HAP-1 (cell line): Measurements from ENCODE around the gene DRAP1.
A peak's percentile ranks its signal among the peaks of the same experiment; 100 is the strongest.

ENCODE experiments used
- DNase-seq, 2 experiments: peaks; one replicate each; pipeline ENCODE4 v3.0.0-alpha.2; 2016 to 2020; ENCODE audit warnings: low spot score in 2 of 2
- H3K27me3 ChIP-seq: fragments of 250-450 bp; sonication (Bioruptor Pico); 2 replicates; pipeline ENCODE4 v1.5.1; 2020; ENCODE audit warnings: low read depth, mild to moderate bottlenecking, moderate library complexity
- H3K36me3 ChIP-seq: fragments of 250-450 bp; sonication (Bioruptor Pico); replicated peaks from 2 replicates; pipeline ENCODE4 v1.5.1; 2020; ENCODE audit warnings: mild to moderate bottlenecking
- H3K4me1 ChIP-seq: fragments of 250-450 bp; sonication (Bioruptor Pico); 2 replicates; pipeline ENCODE4 v1.5.1; 2020; ENCODE audit warnings: mild to moderate bottlenecking
- H3K4me3 ChIP-seq: fragments of 250-450 bp; sonication (Bioruptor Pico); 2 replicates; pipeline ENCODE4 v1.5.1; 2020; ENCODE audit warnings: mild to moderate bottlenecking, moderate library complexity
- H3K9me3 ChIP-seq: fragments of 250-450 bp; sonication (Bioruptor Pico); 2 replicates; pipeline ENCODE4 v1.5.1; 2020; ENCODE audit warnings: mild to moderate bottlenecking, moderate library complexity
- in situ Hi-C: fragments of 300-500 bp; cut with MboI; formaldehyde crosslinking; loops from 3 replicates; pipeline ENCODE4 v1.14.3; 2020; ENCODE audit warnings: low sequenced_read_pairs, inconsistent platforms, mixed read lengths

The DRAP1 gene

DNA sequence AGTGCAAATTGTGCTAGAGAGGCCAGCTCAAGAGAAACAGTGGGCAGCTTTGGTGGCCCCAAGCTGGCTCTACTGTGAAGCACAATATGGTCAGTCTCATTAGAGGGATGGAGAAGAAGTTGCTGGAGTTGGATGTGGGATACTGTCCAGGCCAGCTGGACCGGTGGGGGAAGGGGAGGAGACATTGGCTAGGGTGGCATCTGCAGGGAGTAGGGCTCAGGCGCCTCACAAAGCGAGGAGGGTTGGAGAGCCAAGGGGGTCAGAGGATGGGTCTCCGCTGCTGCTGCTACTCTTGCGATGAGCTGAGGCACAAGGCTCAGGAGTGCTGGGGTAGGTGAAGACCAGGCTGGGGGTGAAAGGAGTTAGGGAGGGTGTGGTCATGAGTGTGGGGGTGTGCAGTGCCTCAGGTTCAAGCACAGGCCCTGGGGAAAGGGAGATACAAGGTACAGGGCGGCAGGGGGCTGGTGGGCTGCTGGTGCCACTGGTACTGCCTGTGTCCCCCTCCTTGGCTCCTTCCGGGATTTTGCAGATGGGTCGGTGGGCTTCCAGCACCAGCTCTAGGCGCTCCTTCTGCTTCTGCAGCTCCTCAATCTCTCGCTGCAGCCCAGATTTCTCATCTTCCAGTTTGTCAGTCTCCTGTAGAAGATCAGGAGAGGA lies 26.4 kb upstream of the DRAP1 start:
- Histone ChIP-seq H3K36me3 (peaks cover 39% of the 10 kb centered on the region), H3K4me1 (peaks cover 23% of the 10 kb centered on the region), H3K9me3 (no peaks in the 10 kb centered on the region), H3K4me3 (peak overlapping the region; percentile 77), H3K27me3 (no peaks in the 10 kb centered on the region)
- no peak for DNase-seq
- in situ Hi-C loops, result no loop called here

DNA sequence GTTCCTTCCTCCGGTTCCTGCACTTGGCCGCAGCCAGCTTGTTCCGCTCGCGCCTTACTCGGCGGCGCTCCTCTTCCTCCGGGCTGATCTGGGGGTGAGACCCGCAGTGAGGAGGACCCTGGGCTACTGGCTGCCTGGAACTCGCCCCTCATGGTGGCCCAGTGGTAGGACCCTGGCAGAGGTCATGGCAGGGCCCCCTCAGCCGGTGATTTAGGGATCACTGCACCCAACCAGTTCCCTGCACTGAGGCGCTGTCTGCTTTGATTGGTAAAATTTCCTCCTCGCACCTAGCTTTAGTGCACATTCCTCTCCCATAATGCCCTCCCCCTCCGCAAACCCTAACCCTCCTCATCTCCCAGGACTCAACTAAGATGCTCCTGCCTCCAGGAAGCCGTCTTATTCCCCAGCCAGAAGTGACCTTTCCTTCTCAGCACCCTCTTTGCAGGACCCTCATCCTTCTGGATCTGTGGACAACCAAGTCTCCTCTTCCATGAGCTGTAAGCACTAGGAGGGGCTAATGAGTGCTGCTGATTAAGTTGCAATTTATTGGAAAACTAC lies 25.1 kb upstream of the DRAP1 start:
- Histone ChIP-seq H3K4me3 (no peak overlapping the region), H3K9me3 (no peaks in the 10 kb centered on the region), H3K27me3 (no peaks in the 10 kb centered on the region), H3K4me1 (peaks cover 22% of the 10 kb centered on the region), H3K36me3 (peaks cover 39% of the 10 kb centered on the region)
- in situ Hi-C loops, result no loop called here
- no peak for DNase-seq

DNA sequence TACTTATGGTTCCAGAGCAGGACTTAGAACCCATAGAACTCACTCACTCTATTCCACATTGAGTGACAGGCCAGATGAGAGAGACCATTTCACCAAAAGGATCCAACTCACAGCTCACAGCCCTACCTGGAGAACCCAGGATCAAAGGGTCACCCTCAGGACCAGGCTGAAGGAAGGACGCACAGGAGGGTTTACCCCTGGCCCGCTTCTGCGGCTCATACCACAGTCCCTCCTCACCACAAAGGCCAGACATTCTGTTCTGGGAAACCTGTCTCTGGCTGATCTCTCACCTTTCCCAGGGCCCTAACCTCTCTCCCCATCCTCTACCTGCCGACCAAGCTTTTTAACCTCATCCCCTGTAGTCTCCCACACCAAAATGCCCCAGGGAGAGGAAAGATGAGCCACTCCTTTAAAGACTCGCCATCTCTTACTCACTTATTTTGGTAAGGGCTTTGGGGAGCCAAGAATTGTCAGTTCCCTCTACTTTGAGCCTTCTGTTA lies 23.7 kb upstream of the DRAP1 start:
- DNase-seq, result no peak
- in situ Hi-C loops, result no loop called here
- Histone ChIP-seq H3K36me3 (peaks cover 39% of the 10 kb centered on the region), H3K4me3 (no peak overlapping the region), H3K4me1 (peaks cover 11% of the 10 kb centered on the region), H3K9me3 (no peaks in the 10 kb centered on the region), H3K27me3 (no peaks in the 10 kb centered on the region)

DNA sequence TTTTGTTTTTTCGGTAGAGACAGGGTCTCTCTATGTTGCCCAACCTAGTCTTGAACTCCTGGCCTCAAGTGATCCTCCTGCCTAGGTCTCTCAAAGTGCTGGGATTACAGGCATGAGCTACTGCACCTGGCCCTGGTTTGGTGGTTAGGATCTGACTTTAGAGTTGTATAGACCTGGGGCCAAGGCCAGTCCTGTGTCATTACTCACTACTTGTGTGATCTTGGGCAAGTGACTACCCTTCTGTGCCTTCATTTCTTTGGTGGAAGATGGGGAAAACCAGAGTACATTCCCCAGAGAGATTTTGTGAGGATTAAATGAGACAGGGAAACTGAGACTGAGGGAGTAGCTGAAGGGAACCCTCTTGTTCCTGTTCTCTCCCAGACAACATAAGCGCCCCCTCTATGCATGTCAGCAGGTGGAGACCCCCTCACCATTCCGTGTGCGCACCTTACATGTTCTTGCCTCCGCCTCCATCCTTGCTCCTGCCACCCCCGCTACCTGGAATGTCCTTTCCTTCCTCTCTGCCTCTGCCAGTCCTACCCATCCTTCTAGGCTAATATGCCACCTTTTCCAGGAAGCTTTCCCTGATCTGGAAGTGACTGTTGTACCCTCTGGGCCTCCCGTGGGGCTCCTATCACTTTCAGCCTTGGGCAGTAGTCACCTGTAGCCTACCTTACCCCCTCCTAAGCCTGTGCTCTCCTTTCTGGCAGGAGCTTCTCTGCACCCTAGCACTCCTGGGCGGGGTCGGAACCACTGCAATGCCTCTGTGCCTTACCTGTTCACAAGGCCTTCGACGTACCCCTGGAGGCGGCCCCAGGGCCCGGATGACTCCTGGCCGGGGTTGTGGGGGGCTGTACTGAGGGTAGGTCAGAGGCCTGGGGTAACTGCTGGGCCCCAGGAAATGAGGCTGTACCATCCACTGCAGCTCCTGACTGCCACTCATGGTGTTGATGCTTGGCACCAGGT lies 22.9 kb upstream of the DRAP1 start:
- no peak for DNase-seq
- in situ Hi-C loops, result no loop called here
- H3K36me3 ChIP-seq, result peaks cover 31% of the 10 kb centered on the region
- H3K27me3 ChIP-seq, result no peaks in the 10 kb centered on the region
- peaks cover 15% of the 10 kb centered on the region for H3K4me1 ChIP-seq
- H3K9me3 ChIP-seq, result no peaks in the 10 kb centered on the region
- H3K4me3 ChIP-seq, result no peak overlapping the region

DNA sequence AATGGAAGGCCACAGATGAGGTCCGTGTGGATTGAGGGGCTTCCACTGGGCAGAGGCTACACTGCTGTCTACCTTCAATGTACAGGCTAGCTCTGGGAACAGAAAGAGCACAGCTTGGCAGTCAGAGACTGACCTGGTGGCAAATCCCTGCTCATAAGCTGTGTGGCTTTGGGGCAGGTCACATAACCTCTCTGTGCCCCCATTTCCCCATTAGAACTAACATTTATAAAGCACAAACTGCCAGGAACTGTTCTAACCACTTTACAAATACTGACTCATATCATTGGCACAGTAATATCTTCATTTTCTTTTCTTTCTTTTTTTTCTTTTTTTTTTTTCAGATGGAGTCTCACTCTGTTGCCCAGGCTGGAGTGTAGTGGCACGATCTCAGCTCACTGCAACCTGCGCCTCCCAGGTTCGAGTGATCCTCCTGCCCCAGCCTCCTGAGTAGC lies 22.2 kb upstream of the DRAP1 start:
- Histone ChIP-seq H3K36me3 (peaks cover 24% of the 10 kb centered on the region), H3K4me1 (peaks cover 12% of the 10 kb centered on the region), H3K9me3 (no peaks in the 10 kb centered on the region), H3K27me3 (no peaks in the 10 kb centered on the region), H3K4me3 (no peak overlapping the region)
- DNase-seq, result no peak
- in situ Hi-C loops, result no loop called here

DNA sequence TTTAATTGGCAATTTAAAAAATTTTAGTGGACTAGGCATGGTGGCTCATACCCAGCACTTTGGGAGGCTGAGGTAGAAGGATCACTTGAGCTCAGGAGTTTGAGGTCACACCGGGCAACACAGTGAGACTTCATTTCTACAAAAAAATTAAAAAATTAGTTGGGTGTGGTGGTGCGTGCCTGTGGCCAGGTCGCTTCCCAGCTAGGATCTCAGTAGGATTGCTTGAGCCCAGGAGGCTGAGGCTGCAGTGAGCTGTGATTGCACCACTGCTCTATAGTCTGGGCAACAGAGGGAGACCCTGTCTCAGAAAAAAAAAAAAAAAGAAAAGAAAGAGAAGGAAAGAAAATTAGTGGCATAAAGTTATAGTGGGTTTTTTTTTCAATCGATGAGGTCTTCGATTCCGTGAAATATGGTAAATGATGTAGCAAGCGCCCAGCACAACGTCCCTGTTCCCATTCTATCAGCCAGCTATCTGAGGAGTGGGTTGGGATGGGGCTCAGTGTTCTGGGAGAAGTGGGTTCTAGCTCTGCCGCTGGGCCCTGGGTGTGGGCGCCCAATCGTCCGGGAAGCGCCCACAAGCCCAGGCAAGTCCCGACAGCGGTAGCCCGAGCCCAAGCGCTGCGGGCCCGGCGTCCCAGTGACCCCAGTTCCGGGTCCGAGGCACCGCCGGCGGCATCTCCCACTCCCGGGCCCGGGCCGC lies 20.4 kb upstream of the DRAP1 start:
- H3K4me3 ChIP-seq, result peak overlapping the region; percentile 75
- DNase-seq, result no peak
- peaks cover 10% of the 10 kb centered on the region for H3K4me1 ChIP-seq
- peaks cover 14% of the 10 kb centered on the region for H3K36me3 ChIP-seq
- H3K27me3 ChIP-seq, result no peaks in the 10 kb centered on the region
- H3K9me3 ChIP-seq, result no peaks in the 10 kb centered on the region
- in situ Hi-C loops, result no loop called here

DNA sequence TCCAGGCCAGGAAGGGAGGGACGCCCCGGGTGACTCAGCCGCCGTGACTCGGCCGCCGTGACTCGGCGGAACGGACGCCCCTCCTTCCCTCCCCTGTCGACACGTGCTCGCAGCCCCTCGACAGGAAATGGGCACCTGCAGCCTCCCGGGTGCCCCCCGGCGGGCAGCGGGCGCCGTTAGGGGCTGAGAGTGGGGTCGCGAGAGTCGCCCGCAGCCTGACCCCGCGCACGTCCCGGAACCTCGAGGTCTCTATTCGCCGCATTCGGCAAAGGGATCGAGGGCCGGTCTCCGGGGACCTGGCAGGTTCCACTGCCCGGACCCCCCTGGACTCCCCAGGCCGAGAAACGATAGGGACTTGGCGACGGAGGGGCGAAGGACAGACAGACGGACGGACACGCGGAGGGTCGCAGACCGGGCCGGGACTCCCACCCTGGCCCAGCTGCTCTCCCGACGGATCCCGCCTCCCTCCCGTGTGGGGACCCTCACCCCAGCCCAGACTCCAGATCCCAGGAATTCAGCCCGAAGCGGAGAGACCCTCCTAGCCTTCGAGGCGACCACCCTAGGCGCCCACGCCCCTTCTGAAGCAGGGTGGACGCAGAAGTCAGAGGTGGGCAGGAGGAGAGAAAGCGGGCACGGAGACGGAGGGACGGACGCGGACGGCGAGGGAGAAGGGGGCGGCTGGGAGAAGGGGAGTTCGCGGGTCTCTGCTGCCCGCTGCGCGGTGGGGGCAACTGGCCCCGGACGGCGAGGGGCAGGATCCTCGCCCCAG lies 19.7 kb upstream of the DRAP1 start:
- H3K27me3 ChIP-seq, result no peaks in the 10 kb centered on the region
- in situ Hi-C loops, result no loop called here
- H3K9me3 ChIP-seq, result no peaks in the 10 kb centered on the region
- peak overlapping the region; percentile 75 for H3K4me3 ChIP-seq
- H3K36me3 ChIP-seq, result peaks cover 14% of the 10 kb centered on the region
- DNase-seq, result peak in 1 of 2 experiments; percentile 72
- peaks cover 10% of the 10 kb centered on the region for H3K4me1 ChIP-seq

DNA sequence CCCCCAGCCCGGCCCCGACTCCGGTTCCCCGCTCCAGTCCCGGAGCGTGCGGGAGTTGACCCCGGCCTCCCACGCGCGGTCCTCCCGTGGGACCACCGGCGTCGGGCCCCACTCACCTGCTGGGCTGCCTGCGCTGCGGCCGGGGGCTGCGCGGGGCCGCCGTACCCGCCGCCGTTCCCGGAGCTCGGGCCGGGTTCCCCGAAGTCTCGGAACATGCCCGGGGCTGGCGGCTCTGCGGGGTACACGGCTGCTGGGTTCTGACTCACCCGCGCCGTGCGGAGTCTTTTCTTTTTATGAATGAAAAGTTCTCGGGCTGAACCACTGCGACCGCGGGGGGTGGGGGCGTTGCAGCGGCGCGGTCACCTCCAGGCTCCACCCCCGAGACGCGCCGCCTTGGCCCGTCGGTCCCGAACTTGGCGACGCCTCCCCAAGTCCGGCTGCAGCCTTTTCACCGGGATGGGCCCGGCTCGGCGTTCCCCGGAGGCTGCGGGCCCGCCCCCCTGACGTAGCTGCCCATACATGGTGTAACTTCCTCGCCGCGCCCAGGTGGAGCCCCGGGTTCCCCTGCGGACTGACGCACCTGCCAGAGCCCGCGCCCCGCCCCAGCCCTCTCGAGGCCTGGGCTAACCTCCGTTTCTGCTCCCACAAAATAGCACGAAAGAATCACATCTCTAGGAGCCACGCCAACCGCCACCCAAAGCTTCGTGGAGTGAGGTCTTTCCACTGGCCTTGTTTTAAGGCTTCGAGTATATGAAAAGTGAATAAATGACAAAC lies 18.9 kb upstream of the DRAP1 start, which contains the start of gene FOSL1:
Gene FOSL1, minus strand, starts transcription at position 264 of the 774 bp plus-strand sequence. Its CDS starts 49 bp downstream, at position 215.
- in situ Hi-C loops, result no loop called here
- peaks cover 13% of the 10 kb centered on the region for H3K36me3 ChIP-seq
- peak; percentile 85 to 95 for DNase-seq
- no peaks in the 10 kb centered on the region for H3K27me3 ChIP-seq
- peaks cover 10% of the 10 kb centered on the region for H3K4me1 ChIP-seq
- no peaks in the 10 kb centered on the region for H3K9me3 ChIP-seq
- H3K4me3 ChIP-seq, result peak within 1 kb of the TSS; percentile 75

DNA sequence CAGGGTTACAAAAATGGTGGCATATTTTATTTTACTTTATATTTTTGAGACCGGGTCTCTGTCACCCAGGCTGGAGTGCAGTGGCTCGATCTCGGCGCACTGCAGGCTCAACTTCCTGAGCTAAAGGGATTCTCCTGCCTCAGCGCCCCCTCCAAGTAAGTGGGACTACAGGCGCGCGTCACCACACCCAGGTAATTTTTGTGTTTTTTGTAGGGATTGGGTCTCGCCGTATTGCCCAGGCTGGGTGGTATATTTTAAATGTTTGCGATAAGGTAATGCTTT lies 18.4 kb upstream of the DRAP1 start:
- Histone ChIP-seq H3K4me1 (peaks cover 10% of the 10 kb centered on the region), H3K9me3 (no peaks in the 10 kb centered on the region), H3K27me3 (no peaks in the 10 kb centered on the region), H3K4me3 (peak overlapping the region; percentile 75), H3K36me3 (peaks cover 8% of the 10 kb centered on the region)
- DNase-seq, result no peak
- in situ Hi-C loops, result no loop called here

DNA sequence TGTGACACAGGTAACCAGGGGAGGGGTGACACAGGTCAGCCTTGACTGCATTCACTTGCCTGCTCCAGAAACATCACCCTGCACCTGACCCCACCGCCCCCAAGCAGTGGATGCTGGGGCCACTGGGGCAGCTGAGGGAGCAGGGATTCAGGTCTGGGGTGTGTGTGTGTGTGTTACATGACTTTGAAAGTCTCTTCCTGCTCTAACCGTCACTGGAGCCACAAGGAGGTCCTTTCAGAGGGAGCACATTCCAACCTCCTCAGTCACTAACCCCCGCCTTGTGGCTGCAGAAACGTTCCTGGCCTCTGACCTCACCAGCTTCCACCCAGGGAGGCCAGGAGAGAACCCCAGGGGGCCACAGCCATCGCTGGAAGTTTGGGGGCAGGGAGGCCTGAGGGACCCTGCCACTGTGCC lies 16.2 kb upstream of the DRAP1 start:
- Histone ChIP-seq H3K4me3 (no peak overlapping the region), H3K27me3 (no peaks in the 10 kb centered on the region), H3K4me1 (peaks cover 10% of the 10 kb centered on the region), H3K9me3 (no peaks in the 10 kb centered on the region), H3K36me3 (no peaks in the 10 kb centered on the region; the same call in 1 of the 2 replicates)
- no peak for DNase-seq
- in situ Hi-C loops, result no loop called here

DNA sequence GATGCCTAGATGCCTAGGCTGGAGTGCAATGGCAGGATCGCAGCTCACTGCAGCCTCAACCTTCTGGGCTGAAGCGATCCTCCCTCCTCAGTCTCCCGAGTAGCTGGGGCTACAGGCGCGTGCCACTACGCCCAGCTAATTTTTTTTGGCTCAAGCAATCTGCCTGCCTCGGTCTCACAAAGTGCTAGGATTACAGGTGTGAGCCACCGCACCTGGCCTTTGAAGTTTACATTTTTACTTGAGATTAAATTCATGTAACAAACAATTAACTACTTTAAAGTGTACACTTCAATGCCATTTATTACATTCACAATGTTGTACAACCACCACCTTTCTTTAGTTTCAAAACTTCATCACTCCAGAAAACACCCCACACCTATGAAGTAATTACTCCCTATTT lies 15.5 kb upstream of the DRAP1 start:
- Histone ChIP-seq H3K4me3 (no peak overlapping the region), H3K36me3 (no peaks in the 10 kb centered on the region; the same call in 1 of the 2 replicates), H3K27me3 (no peaks in the 10 kb centered on the region), H3K9me3 (no peaks in the 10 kb centered on the region), H3K4me1 (0 out of 2 replicates have a peak, but pooled peaks cover 5% of the 10 kb centered on the region)
- in situ Hi-C loops, result no loop called here
- no peak for DNase-seq

DNA sequence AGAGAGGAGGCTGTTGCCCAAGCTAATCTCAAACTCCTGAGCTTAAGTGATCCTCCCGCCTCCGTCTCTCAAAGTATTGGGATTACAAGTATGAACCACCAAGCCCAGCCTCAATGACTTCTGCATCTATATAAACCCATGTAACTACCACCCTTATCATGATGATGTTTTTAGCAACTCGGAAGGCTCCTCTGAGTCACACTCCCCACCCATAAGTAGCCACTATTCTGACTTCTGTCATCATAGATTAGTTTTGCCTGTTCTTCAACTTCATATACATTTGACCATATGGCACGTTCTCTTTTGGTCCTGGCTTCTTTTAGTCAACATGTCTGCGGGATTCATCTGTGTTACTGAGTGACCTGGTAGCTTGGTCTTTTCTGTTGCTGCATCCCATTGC lies 12.6 kb upstream of the DRAP1 start:
- in situ Hi-C loops, result no loop called here
- DNase-seq, result no peak
- no peaks in the 10 kb centered on the region for H3K9me3 ChIP-seq
- H3K27me3 ChIP-seq, result no peaks in the 10 kb centered on the region
- H3K4me3 ChIP-seq, result no peak overlapping the region
- H3K36me3 ChIP-seq, result no peaks in the 10 kb centered on the region
- peaks cover 2% of the 10 kb centered on the region for H3K4me1 ChIP-seq
